ENCODE data around the gene KIAA0825. TPM values are rescaled to one million over a fixed set of nuclear protein-coding genes. Genes with fewer than 3 reads are reported as not detected.

KIAA0825 gene
- total and polyA plus RNA-seq, 8 donors = 5.1 to 6.9 (median 6.5) TPM

- Histone ChIP-seq H3K27me3 (no peaks in the 10 kb centered on the region), H3K36me3 (no peaks in the 10 kb centered on the region), H3K9me3 (no peaks in the 10 kb centered on the region), H3K4me1 (peaks cover 4 to 28% of the 10 kb centered on the region in 2 donors), H3K27ac (peak overlapping the region in 1 of 2 donors; percentile 26), H3K4me3 (no peak overlapping the region)
- DNase-seq (no peak), ATAC-seq (no peak)
- no peak for TF ChIP-seq CTCF (IDR thresholded peaks at IDR 0.05)
- intact Hi-C loops (cut with DNase I) = no loop called here
Measured at GRCh38 chr5:94420885-94421284, 197.5 kb downstream of the KIAA0825 start.

GRCh38 chr5:94415798-94416197, 202.6 kb downstream of the KIAA0825 start:
- Histone ChIP-seq H3K27me3 (no peaks in the 10 kb centered on the region), H3K27ac (no peak overlapping the region), H3K4me1 (peaks cover 0 to under 1% of the 10 kb centered on the region in 2 donors), H3K9me3 (peaks cover 0 to 2% of the 10 kb centered on the region in 2 donors), H3K4me3 (no peak overlapping the region), H3K36me3 (no peaks in the 10 kb centered on the region)
- intact Hi-C loops (cut with DNase I) = no loop called here
- ATAC-seq (no peak), DNase-seq (no peak)
- no peak for TF ChIP-seq CTCF (IDR thresholded peaks at IDR 0.05)

- Histone ChIP-seq H3K4me3 (no peak overlapping the region), H3K27me3 (no peaks in the 10 kb centered on the region), H3K27ac (no peak overlapping the region), H3K9me3 (peaks cover 0 to 2% of the 10 kb centered on the region in 2 donors), H3K36me3 (no peaks in the 10 kb centered on the region), H3K4me1 (no peaks in the 10 kb centered on the region)
- DNase-seq (no peak), ATAC-seq (no peak)
- intact Hi-C loops (cut with DNase I) = no loop called here
- no peak for TF ChIP-seq CTCF (IDR thresholded peaks at IDR 0.05)
Measured at GRCh38 chr5:94409440-94409839, 209.0 kb downstream of the KIAA0825 start.

- intact Hi-C loops (cut with DNase I) = no loop called here
- no peak for ATAC-seq
- no peak for DNase-seq
- Histone ChIP-seq H3K4me1 (no peaks in the 10 kb centered on the region), H3K27ac (no peak overlapping the region), H3K4me3 (no peak overlapping the region), H3K9me3 (peaks cover 0 to 2% of the 10 kb centered on the region in 2 donors), H3K36me3 (no peaks in the 10 kb centered on the region), H3K27me3 (no peaks in the 10 kb centered on the region)
- no peak for TF ChIP-seq CTCF (IDR thresholded peaks at IDR 0.05)
Measured at GRCh38 chr5:94407023-94407422, 211.4 kb downstream of the KIAA0825 start.

- Histone ChIP-seq H3K4me3 (no peak overlapping the region), H3K9me3 (no peaks in the 10 kb centered on the region), H3K36me3 (no peaks in the 10 kb centered on the region), H3K4me1 (no peaks in the 10 kb centered on the region), H3K27ac (no peak overlapping the region), H3K27me3 (no peaks in the 10 kb centered on the region)
- intact Hi-C loops (cut with DNase I) = no loop called here
- ATAC-seq (no peak), DNase-seq (no peak)
- no peak for TF ChIP-seq CTCF (IDR thresholded peaks at IDR 0.05)
Measured at GRCh38 chr5:94403483-94403882, 214.9 kb downstream of the KIAA0825 start.
